ENCODE measurements around the gene MYRF.

DNA sequence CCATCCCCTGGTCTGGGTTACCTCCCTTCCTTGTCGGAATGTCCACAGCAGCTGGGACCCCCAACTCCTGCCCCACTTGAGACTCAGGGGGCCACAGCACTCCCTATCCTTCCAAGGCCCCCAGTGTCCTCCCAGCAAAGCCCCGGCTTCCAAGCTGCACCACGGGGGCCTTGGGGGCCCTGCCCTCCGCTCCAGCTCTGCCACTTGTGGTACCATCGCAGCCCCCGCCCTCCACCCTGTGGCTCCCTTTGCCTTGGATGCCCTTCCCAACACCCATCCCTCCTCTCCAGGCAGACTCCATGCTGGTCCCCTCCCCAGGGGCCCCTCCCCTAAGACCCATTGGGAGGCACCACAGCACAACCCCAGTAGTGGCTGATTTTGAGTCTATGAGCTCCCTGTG, 22.7 kb downstream of the MYRF start:
- TF ChIP-seq POLR2A (IDR thresholded peaks at IDR 0.05; ENCODE audit: low read depth, low read length), result no peak
- TF ChIP-seq TAF1 (IDR thresholded peaks at IDR 0.05; ENCODE audit: borderline replicate concordance, low read depth, low read length), result no peak
